Endothelial cell of umbilical vein (primary cell): ENCODE measurements around the gene CMTM3.

Experiments used
- POLR2A ChIP-seq: IDR thresholded peaks from 2 replicates; pipeline ENCODE4 v1.6.1; 2012; ENCODE audit warnings: low read depth, mild to moderate bottlenecking, control low read depth, low read length
- POLR2AphosphoS5 ChIP-seq: IDR thresholded peaks from 2 replicates; pipeline ENCODE4 v1.6.1; 2012; ENCODE audit warnings: low read depth, mild to moderate bottlenecking, control low read depth, low read length, moderate library complexity; ENCODE audit not compliant: insufficient read depth

DNA sequence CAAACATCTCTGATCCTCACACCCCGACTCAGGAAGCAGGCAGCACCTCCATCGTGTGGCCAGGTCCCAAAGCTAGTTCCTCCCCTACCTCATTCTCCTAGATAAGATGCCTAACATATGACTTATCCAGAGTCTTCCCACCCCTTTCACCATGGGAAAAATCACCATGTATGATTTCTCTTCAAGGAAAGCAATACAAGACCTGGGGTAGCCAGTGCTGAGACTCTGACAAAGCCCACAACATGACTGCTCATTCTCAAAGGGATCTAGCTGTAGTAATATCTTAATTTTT lies 46.9 kb downstream of the CMTM3 start:
- TF ChIP-seq POLR2AphosphoS5 = no peak
- no peak for TF ChIP-seq POLR2A
